ENCODE results near the gene C3orf18. TPM values are rescaled to one million over a fixed set of nuclear protein-coding genes. Genes with fewer than 3 reads are reported as not detected.

C3orf18 gene
- total RNA-seq, 1 donor from 2014 or later = 7.2 TPM

DNA sequence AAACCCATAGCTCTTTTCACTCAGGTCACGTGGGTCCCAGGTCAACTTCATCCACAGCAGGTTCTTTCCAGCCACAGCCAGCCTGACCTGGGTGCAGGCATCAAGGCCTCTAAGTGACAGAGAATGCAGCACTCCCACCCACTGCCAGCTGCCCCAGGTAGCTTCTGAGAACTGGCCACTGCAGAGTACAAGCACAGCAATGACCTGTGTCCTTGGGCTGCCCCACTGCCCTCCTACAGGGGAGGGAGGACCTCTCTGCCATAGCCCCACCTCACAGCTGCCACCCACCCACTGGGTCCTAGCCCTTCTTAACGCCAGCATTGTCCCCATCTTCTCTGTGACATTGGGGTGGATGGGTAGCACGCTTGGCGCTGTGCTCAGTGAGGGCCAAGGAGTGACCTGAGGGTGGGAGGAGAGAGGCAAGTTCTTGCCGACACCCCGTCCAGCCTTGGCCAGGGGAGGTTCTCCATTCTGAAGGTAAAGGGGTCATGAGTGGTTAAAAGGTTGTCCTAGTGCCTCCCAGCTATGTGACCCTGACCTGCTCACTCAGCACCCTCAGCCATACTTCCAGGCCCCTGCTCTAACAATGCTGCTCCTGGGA lies 31.7 kb upstream of the C3orf18 start:
- H3K27me3 ChIP-seq (ENCODE audit: insufficient read depth, low read length) = no peaks in the 10 kb centered on the region
- Mint-ChIP-seq H3K9me3 (ENCODE audit: unreplicated experiment) (no peaks in the 10 kb centered on the region), H3K36me3 (ENCODE audit: low read depth, unreplicated experiment) (no peaks in the 10 kb centered on the region), H3K4me3 (ENCODE audit: unreplicated experiment) (no peak overlapping the region), H3K27ac (ENCODE audit: unreplicated experiment) (no peak overlapping the region), H3K4me1 (ENCODE audit: low read depth, unreplicated experiment) (peaks cover 13% of the 10 kb centered on the region), H3K27me3 (ENCODE audit: low read depth, unreplicated experiment) (peaks cover 25% of the 10 kb centered on the region)
- H2AFZ ChIP-seq (ENCODE audit: low read depth, low read length) = no peak overlapping the region
- no peaks in the 10 kb centered on the region for H3K79me2 ChIP-seq (ENCODE audit: insufficient read depth, low read length)
- no peaks in the 10 kb centered on the region for H3K9me3 ChIP-seq (ENCODE audit: insufficient read depth, low read depth, low read length)
- no peak overlapping the region for H3K9ac ChIP-seq (ENCODE audit: low read length)
- H3K27ac ChIP-seq (ENCODE audit: low read depth, low read length) = no peak overlapping the region
- H3K36me3 ChIP-seq (ENCODE audit: insufficient read depth, low read length) = no peaks in the 10 kb centered on the region
- H3K4me3 ChIP-seq (ENCODE audit: insufficient read depth, low read depth, low read length) = no peak overlapping the region
- TF ChIP-seq, protein P1, sequence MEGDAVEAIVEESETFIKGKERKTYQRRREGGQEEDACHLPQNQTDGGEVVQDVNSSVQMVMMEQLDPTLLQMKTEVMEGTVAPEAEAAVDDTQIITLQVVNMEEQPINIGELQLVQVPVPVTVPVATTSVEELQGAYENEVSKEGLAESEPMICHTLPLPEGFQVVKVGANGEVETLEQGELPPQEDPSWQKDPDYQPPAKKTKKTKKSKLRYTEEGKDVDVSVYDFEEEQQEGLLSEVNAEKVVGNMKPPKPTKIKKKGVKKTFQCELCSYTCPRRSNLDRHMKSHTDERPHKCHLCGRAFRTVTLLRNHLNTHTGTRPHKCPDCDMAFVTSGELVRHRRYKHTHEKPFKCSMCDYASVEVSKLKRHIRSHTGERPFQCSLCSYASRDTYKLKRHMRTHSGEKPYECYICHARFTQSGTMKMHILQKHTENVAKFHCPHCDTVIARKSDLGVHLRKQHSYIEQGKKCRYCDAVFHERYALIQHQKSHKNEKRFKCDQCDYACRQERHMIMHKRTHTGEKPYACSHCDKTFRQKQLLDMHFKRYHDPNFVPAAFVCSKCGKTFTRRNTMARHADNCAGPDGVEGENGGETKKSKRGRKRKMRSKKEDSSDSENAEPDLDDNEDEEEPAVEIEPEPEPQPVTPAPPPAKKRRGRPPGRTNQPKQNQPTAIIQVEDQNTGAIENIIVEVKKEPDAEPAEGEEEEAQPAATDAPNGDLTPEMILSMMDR (IDR thresholded peaks at IDR 0.05; ENCODE audit: insufficient read depth, low read depth, low read length) = no peak
- no peak for TF ChIP-seq EZH2 (IDR thresholded peaks at IDR 0.05; ENCODE audit: insufficient read depth, low read length)
- H3K4me1 ChIP-seq (ENCODE audit: insufficient read depth, low read length) = peaks cover 18% of the 10 kb centered on the region
- DNase-seq (ENCODE audit: low read depth) (no peak), FAIRE-seq (no peak)
- H3K4me2 ChIP-seq (ENCODE audit: low read length) = no peak overlapping the region
- H4K20me1 ChIP-seq (ENCODE audit: insufficient read depth, low read length) = no peaks in the 10 kb centered on the region

DNA sequence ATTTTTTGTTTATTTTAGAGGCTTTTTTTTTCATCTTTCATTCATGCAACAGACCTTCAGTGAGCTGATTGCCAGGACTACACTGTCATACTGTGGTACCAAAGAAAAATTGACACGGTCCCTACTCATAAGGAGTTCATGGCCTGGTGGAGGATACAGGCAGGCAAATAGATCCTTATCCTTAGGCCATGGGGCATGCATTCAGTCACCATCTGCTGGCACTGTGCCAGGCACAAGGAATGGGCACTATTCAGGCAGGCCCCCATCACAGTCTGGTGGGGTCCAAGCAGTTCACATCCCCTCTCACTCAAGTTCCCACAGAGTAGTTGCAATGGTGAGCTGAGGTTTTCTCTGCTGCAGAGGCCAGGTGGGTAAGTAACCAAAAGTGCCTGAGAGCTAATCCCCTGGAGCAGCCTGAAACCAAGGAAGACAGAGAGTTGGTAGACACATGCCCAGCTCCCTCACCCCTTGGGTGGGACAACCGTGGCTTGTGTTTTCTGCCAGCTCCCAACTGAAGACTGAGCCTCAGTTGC lies 26.8 kb upstream of the C3orf18 start:
- DNase-seq (ENCODE audit: low read depth) = no peak
- H3K4me2 ChIP-seq (ENCODE audit: low read length) = no peak overlapping the region
- TF ChIP-seq, protein P1 (IDR thresholded peaks at IDR 0.05; ENCODE audit: insufficient read depth, low read depth, low read length) = no peak
- TF ChIP-seq EZH2 (IDR thresholded peaks at IDR 0.05; ENCODE audit: insufficient read depth, low read length) = no peak
- H3K4me3 ChIP-seq (ENCODE audit: insufficient read depth, low read depth, low read length) = no peak overlapping the region
- no peak overlapping the region for H3K9ac ChIP-seq (ENCODE audit: low read length)
- H3K36me3 ChIP-seq (ENCODE audit: insufficient read depth, low read length) = no peaks in the 10 kb centered on the region
- no peaks in the 10 kb centered on the region for H3K4me1 Mint-ChIP-seq (ENCODE audit: low read depth, unreplicated experiment)
- no peaks in the 10 kb centered on the region for H3K36me3 Mint-ChIP-seq (ENCODE audit: low read depth, unreplicated experiment)
- no peak overlapping the region for H2AFZ ChIP-seq (ENCODE audit: low read depth, low read length)
- H3K27ac ChIP-seq (ENCODE audit: low read depth, low read length) = no peak overlapping the region
- H3K27ac Mint-ChIP-seq (ENCODE audit: unreplicated experiment) = no peak overlapping the region
- H3K27me3 ChIP-seq (ENCODE audit: insufficient read depth, low read length) = peaks cover 3% of the 10 kb centered on the region
- no peaks in the 10 kb centered on the region for H3K9me3 Mint-ChIP-seq (ENCODE audit: unreplicated experiment)
- no peak for FAIRE-seq
- H3K79me2 ChIP-seq (ENCODE audit: insufficient read depth, low read length) = no peaks in the 10 kb centered on the region
- peaks cover 24% of the 10 kb centered on the region for H3K27me3 Mint-ChIP-seq (ENCODE audit: low read depth, unreplicated experiment)
- H4K20me1 ChIP-seq (ENCODE audit: insufficient read depth, low read length) = no peaks in the 10 kb centered on the region
- H3K4me3 Mint-ChIP-seq (ENCODE audit: unreplicated experiment) = no peak overlapping the region
- H3K9me3 ChIP-seq (ENCODE audit: insufficient read depth, low read depth, low read length) = no peaks in the 10 kb centered on the region
- no peaks in the 10 kb centered on the region for H3K4me1 ChIP-seq (ENCODE audit: insufficient read depth, low read length)

DNA sequence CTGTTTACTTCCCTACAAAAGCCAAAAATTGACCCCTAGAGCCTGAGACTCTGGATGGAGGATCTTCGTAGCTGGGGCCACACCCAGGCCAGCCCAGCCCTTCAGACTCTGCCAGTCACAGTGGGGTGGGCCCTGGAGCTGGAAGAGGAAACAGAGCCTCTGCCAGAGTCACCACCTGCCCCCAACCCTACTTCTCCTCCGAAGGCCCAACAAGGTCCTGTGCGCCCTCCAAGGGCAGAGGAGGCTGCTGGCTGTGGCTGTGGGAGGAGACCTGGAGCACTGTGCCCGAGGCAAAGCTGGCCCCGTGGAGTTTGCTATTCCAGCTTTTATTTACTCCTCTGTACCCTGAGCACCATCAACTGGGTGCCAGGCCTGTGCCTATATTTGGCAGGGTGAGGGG lies 25.0 kb upstream of the C3orf18 start:
- Histone ChIP-seq H3K79me2 (ENCODE audit: insufficient read depth, low read length) (no peaks in the 10 kb centered on the region), H3K4me1 (ENCODE audit: insufficient read depth, low read length) (no peaks in the 10 kb centered on the region), H3K4me3 (ENCODE audit: insufficient read depth, low read depth, low read length) (no peak overlapping the region), H3K36me3 (ENCODE audit: insufficient read depth, low read length) (no peaks in the 10 kb centered on the region), H3K4me2 (ENCODE audit: low read length) (no peak overlapping the region), H4K20me1 (ENCODE audit: insufficient read depth, low read length) (no peaks in the 10 kb centered on the region), H3K9ac (ENCODE audit: low read length) (no peak overlapping the region), H2AFZ (ENCODE audit: low read depth, low read length) (no peak overlapping the region), H3K9me3 (ENCODE audit: insufficient read depth, low read depth, low read length) (no peaks in the 10 kb centered on the region), H3K27ac (ENCODE audit: low read depth, low read length) (no peak overlapping the region), H3K27me3 (ENCODE audit: insufficient read depth, low read length) (peaks cover 3% of the 10 kb centered on the region)
- TF ChIP-seq EZH2 (IDR thresholded peaks at IDR 0.05; ENCODE audit: insufficient read depth, low read length) = no peak
- TF ChIP-seq, protein P1 (IDR thresholded peaks at IDR 0.05; ENCODE audit: insufficient read depth, low read depth, low read length) = no peak
- H3K27me3 Mint-ChIP-seq (ENCODE audit: low read depth, unreplicated experiment) = peaks cover 24% of the 10 kb centered on the region
- no peak overlapping the region for H3K4me3 Mint-ChIP-seq (ENCODE audit: unreplicated experiment)
- peaks cover under 1% of the 10 kb centered on the region for H3K4me1 Mint-ChIP-seq (ENCODE audit: low read depth, unreplicated experiment)
- FAIRE-seq (no peak), DNase-seq (ENCODE audit: low read depth) (no peak)
- no peaks in the 10 kb centered on the region for H3K9me3 Mint-ChIP-seq (ENCODE audit: unreplicated experiment)
- no peaks in the 10 kb centered on the region for H3K36me3 Mint-ChIP-seq (ENCODE audit: low read depth, unreplicated experiment)
- H3K27ac Mint-ChIP-seq (ENCODE audit: unreplicated experiment) = no peak overlapping the region
